HG03439 (cell line): ENCODE results near the gene ZNF292.
"Not testable (repeated sequence)": the region's sequence is repeated elsewhere in the genome, so short reads cannot be mapped to it uniquely, and the experiment has no call there.

Source experiments
- ATAC-seq: cut with Tn5 transposase; IDR thresholded peaks from one replicate; pipeline ENCODE4 v1.9.1; 2021; ENCODE audit warnings: mild to moderate bottlenecking, moderate library complexity; ENCODE audit not compliant: unreplicated experiment

ZNF292 gene

GRCh38 chr6:87261534-87261933 is 106.2 kb downstream of the ZNF292 start:
- no peak for ATAC-seq

GRCh38 chr6:87264481-87264880 is 109.1 kb downstream of the ZNF292 start:
- no peak for ATAC-seq

- ATAC-seq: no peak
Measured at GRCh38 chr6:87274660-87275274, 119.4 kb downstream of the ZNF292 start.

- ATAC-seq: no peak
Measured at GRCh38 chr6:87276624-87277023, 121.3 kb downstream of the ZNF292 start.

GRCh38 chr6:87277123-87277522 is 121.8 kb downstream of the ZNF292 start:
- ATAC-seq: no peak

- ATAC-seq: no peak
Measured at GRCh38 chr6:87279196-87279595, 123.8 kb downstream of the ZNF292 start.

GRCh38 chr6:87281426-87281825 is 126.1 kb downstream of the ZNF292 start:
- ATAC-seq: no peak

- no peak for ATAC-seq
Measured at GRCh38 chr6:87282743-87283142, 127.4 kb downstream of the ZNF292 start.

GRCh38 chr6:87283461-87283860 is 128.1 kb downstream of the ZNF292 start:
- ATAC-seq: no peak

GRCh38 chr6:87287251-87287650 is 131.9 kb downstream of the ZNF292 start:
- no peak for ATAC-seq

GRCh38 chr6:87289571-87289970 is 134.2 kb downstream of the ZNF292 start:
- ATAC-seq: no peak

GRCh38 chr6:87291883-87292282 is 136.5 kb downstream of the ZNF292 start:
- no peak for ATAC-seq

- no peak for ATAC-seq
Measured at GRCh38 chr6:87293526-87293925, 138.2 kb downstream of the ZNF292 start.

GRCh38 chr6:87297119-87297518 is 141.8 kb downstream of the ZNF292 start:
- no peak for ATAC-seq

GRCh38 chr6:87301277-87301676 is 145.9 kb downstream of the ZNF292 start:
- ATAC-seq: not testable (repeated sequence)

GRCh38 chr6:87308970-87309369 is 153.6 kb downstream of the ZNF292 start:
- no peak for ATAC-seq

GRCh38 chr6:87312860-87313259 is 157.5 kb downstream of the ZNF292 start:
- ATAC-seq: no peak
